A549 (cell line): ENCODE measurements around the gene C2orf74. TPM values are rescaled to one million over a fixed set of nuclear protein-coding genes. Genes with fewer than 3 reads are reported as not detected.

ENCODE experiments used
- ATAC-seq, 2 experiments: fragments of 200-7000 bp in 1 of 2; fragments of >200 bp in 1 of 2; cut with Nextera tagmentation in 1 of 2; cut with Tn5 transposase in 1 of 2; 3 replicates each; pipeline versions ENCODE4 v1.8.0 to v1.9.1; 2018 to 2020; ENCODE audit warnings: mild to moderate bottlenecking in 1 of 2, moderate library complexity in 1 of 2
- CTCF ChIA-PET: fragments of 300-600 bp; sonication (Branson Sonifier 250); formaldehyde crosslinking; extraction: SDS; loops from one replicate; lab custom pipeline; 2021; ENCODE audit warnings: antibody characterized with exemption, inconsistent platforms; lab: Yijun Ruan, JAX
- POLR2A ChIA-PET: fragments of 350-600 bp; formaldehyde crosslinking; extraction: SDS; loops from one replicate; lab custom pipeline; 2021; ENCODE audit warnings: antibody characterized with exemption, inconsistent platforms; lab: Yijun Ruan, JAX
- DNase-seq, 2 experiments: peaks; one replicate each; pipeline versions ENCODE4 v3.0.0 to v3.0.0-alpha.2; 2011 to 2016; ENCODE audit warnings: low read depth in 1 of 2, low spot score in 1 of 2
- FAIRE-seq: peaks from 2 replicates; lab custom pipeline; 2011; peaks lifted over from hg19 to GRCh38; lab: Jason Lieb, UNC
- H3K27ac ChIP-seq, 2 experiments: fragments of >200 bp; sonication (Bioruptor Twin); formaldehyde crosslinking; 3 replicates each; pipeline ENCODE4 v1.5.1; 2016 to 2017
- H3K4me1 ChIP-seq: fragments of >200 bp; sonication (Bioruptor Twin); formaldehyde crosslinking; 3 replicates; pipeline ENCODE4 v1.6.1; 2016
- H3K4me2 ChIP-seq: fragments of >200 bp; sonication (Bioruptor Twin); formaldehyde crosslinking; 3 replicates; pipeline ENCODE4 v1.6.1; 2016
- H3K4me3 ChIP-seq: fragments of >200 bp; sonication (Bioruptor Twin); formaldehyde crosslinking; 3 replicates; pipeline ENCODE4 v1.5.1; 2016
- H3K9me3 ChIP-seq: fragments of >200 bp; sonication (Bioruptor Twin); formaldehyde crosslinking; 3 replicates; pipeline ENCODE4 v1.6.1; 2016
- ATOH8 ChIP-seq: fragments of 250-450 bp; sonication (Bioruptor Pico); IDR thresholded peaks from 2 replicates; pipeline ENCODE4 v1.5.0; 2020; ENCODE audit warnings: low read depth, mild to moderate bottlenecking, moderate library complexity
- CBX2 ChIP-seq: fragments of 200-600 bp; sonication (generic); IDR thresholded peaks from 2 replicates; pipeline ENCODE4 v1.6.1; 2016; ENCODE audit warnings: low read depth, mild to moderate bottlenecking, borderline replicate concordance
- CBX8 ChIP-seq: fragments of 200-600 bp; sonication (generic); IDR thresholded peaks from 2 replicates; pipeline ENCODE4 v1.6.1; 2016
- CHD2 ChIP-seq: fragments of 150-350 bp; IDR thresholded peaks from 2 replicates; pipeline ENCODE4 v1.6.1; 2014; ENCODE audit warnings: low read length; ENCODE audit not compliant: partially characterized antibody
- HDAC2 ChIP-seq: fragments of 200-600 bp; sonication (generic); IDR thresholded peaks from 2 replicates; pipeline ENCODE4 v1.6.1; 2016
- HMGXB4 ChIP-seq: fragments of 250-450 bp; sonication (Bioruptor Pico); IDR thresholded peaks from 2 replicates; pipeline ENCODE4 v1.5.0; 2021; ENCODE audit warnings: mild to moderate bottlenecking, moderate library complexity, borderline replicate concordance
- HOXA7 ChIP-seq: fragments of 250-450 bp; sonication (Bioruptor Pico); IDR thresholded peaks from 2 replicates; pipeline ENCODE4 v1.5.0; 2020; ENCODE audit warnings: mild to moderate bottlenecking, moderate library complexity
- HOXB13 ChIP-seq: fragments of 250-450 bp; sonication (Bioruptor Pico); IDR thresholded peaks from 2 replicates; pipeline ENCODE4 v1.5.0; 2020; ENCODE audit warnings: low read depth, mild to moderate bottlenecking, moderate library complexity
- JUN ChIP-seq, 2 experiments: fragments of >200 bp; sonication (Bioruptor Twin); formaldehyde crosslinking; IDR thresholded peaks; 2 replicates in 1 of 2; 3 replicates in 1 of 2; pipeline ENCODE4 v1.6.1; 2016 to 2017
- KDM5A ChIP-seq: fragments of 200-600 bp; sonication (generic); IDR thresholded peaks from 2 replicates; pipeline ENCODE4 v1.6.1; 2016; ENCODE audit warnings: antibody characterized with exemption, mild to moderate bottlenecking
- MAFK ChIP-seq: fragments of 450-650 bp; IDR thresholded peaks from 2 replicates; pipeline ENCODE4 v1.6.1; 2014; ENCODE audit not compliant: partially characterized antibody
- MAZ ChIP-seq: fragments of 150-350 bp; IDR thresholded peaks from 2 replicates; pipeline ENCODE4 v1.6.1; 2014; ENCODE audit warnings: antibody characterized with exemption, low read depth, low read length, borderline replicate concordance
- NPAS2 ChIP-seq: fragments of 250-450 bp; sonication (Bioruptor Pico); IDR thresholded peaks from 2 replicates; pipeline ENCODE4 v1.8.0; 2022; ENCODE audit warnings: mild to moderate bottlenecking, moderate library complexity, borderline replicate concordance
- NR3C1 ChIP-seq: fragments of >200 bp; sonication (Bioruptor Twin); formaldehyde crosslinking; IDR thresholded peaks from 3 replicates; pipeline ENCODE4 v1.6.1; 2017
- PHF8 ChIP-seq: fragments of 200-600 bp; sonication (generic); IDR thresholded peaks from 2 replicates; pipeline ENCODE4 v1.6.1; 2016; ENCODE audit warnings: low read depth, mild to moderate bottlenecking, antibody characterized with exemption, moderate library complexity, borderline replicate concordance
- RAD21 ChIP-seq, 2 experiments: fragments of >200 bp in 1 of 2; sonication (Bioruptor Twin) in 1 of 2; formaldehyde crosslinking in 1 of 2; IDR thresholded peaks in 1 of 2; conservative IDR thresholded peaks in 1 of 2; 2 replicates in 1 of 2; 3 replicates in 1 of 2; pipeline ENCODE4 v1.6.1; 2012 to 2018; ENCODE audit warnings: inconsistent platforms in 1 of 2
- RFX5 ChIP-seq: fragments of 450-650 bp; IDR thresholded peaks from 2 replicates; pipeline ENCODE4 v1.7.1; 2014; ENCODE audit warnings: antibody characterized with exemption, mild to moderate bottlenecking, moderate library complexity
- SMC3 ChIP-seq: fragments of >200 bp; sonication (Bioruptor Twin); formaldehyde crosslinking; IDR thresholded peaks from 3 replicates; pipeline ENCODE4 v1.6.1; 2018; ENCODE audit warnings: inconsistent platforms
- SREBF2 ChIP-seq: fragments of 450-650 bp; IDR thresholded peaks from 2 replicates; pipeline ENCODE4 v1.6.1; 2014; ENCODE audit warnings: mild to moderate bottlenecking, moderate library complexity
- TFCP2L1 ChIP-seq: fragments of 250-450 bp; sonication (Bioruptor Pico); IDR thresholded peaks from 2 replicates; pipeline ENCODE4 v1.5.0; 2021; ENCODE audit warnings: mild to moderate bottlenecking
- USF2 ChIP-seq: fragments of 450-650 bp; IDR thresholded peaks from 2 replicates; pipeline ENCODE4 v1.6.1; 2014; ENCODE audit warnings: antibody characterized with exemption
- ZC3H11A ChIP-seq: fragments of 450-650 bp; IDR thresholded peaks from 2 replicates; pipeline ENCODE4 v1.6.1; 2014; ENCODE audit warnings: antibody characterized with exemption, mild to moderate bottlenecking
- ZNF302 ChIP-seq: fragments of 250-450 bp; sonication (Bioruptor Pico); IDR thresholded peaks from 2 replicates; pipeline ENCODE4 v1.9.0; 2021; ENCODE audit warnings: inconsistent platforms, mild to moderate bottlenecking, moderate library complexity
- ZSCAN20 ChIP-seq: fragments of 250-450 bp; sonication (Bioruptor Pico); IDR thresholded peaks from 2 replicates; pipeline ENCODE4 v1.8.0; 2022; ENCODE audit warnings: mild to moderate bottlenecking, moderate library complexity
- WGBS: methylation state at CpG from one replicate; pipeline ENCODE4 v1.1.6; 2017; ENCODE audit errors: missing lambda C conversion rate; 5-methylcytosine and 5-hydroxymethylcytosine counted together
- polyA minus RNA-seq: library from RNA; depleted of rRNA, polyadenylated mRNA; stranded (reverse); fragments of >200 nt; gene quantifications from 2 replicates; pipeline ENCODE4 v1.2.3, GENCODE V29; 2011; rRNA and poly(A)+ RNA removed
- polyA plus RNA-seq, 4 experiments: library from polyadenylated mRNA; depleted of rRNA in 3 of 4; stranded (reverse); fragments of >200 nt; fragmentation: RNase III in 1 of 4; extraction: RNeasy Plus Mini Kit Qiagen cat#74134 plus additional on column Dnase treatment in 1 of 4; gene quantifications; 2 replicates in 3 of 4; 3 replicates in 1 of 4; pipeline ENCODE4 v1.2.3, GENCODE V29; 2011 to 2017

C2orf74 gene
- polyA plus RNA-seq (2011; rRNA removed) (32.5 and 47.8 TPM in 2 replicates), polyA plus RNA-seq (2017; fragmentation: RNase III; extraction: RNeasy Plus Mini Kit Qiagen cat#74134 plus additional on column Dnase treatment) (41.8 to 44.5 TPM (median 43.6 TPM) in 3 replicates), polyA minus RNA-seq (6.8 and 7.5 TPM in 2 replicates)
- polyA plus RNA-seq (2012; cell fraction: cytosol; rRNA removed): 14.8 and 18.7 TPM in 2 replicates
- polyA plus RNA-seq (2012; cell fraction: nucleus; rRNA removed): 2.4 and 4.4 TPM in 2 replicates

GRCh38 chr2:61161888-61162287 lies at the start of gene C2orf74:
Gene C2orf74 (plus strand): TSS chr2:61162188. CDS start chr2:61162515, 327 bp downstream.
- ChIA-PET POLR2A (interaction anchor here (1.4 to 1.5 kb wide), 2 partner anchors 15 to 16 kb away, joined by 3 to 6 read pairs; no protein-coding TSS in a partner anchor), CTCF (interaction anchor here (1.0 to 1.1 kb wide), 2 partner anchors 16 to 90 kb away, joined by 3 read pairs; no protein-coding TSS in a partner anchor)

GRCh38 chr2:61114147-61114546 lies 47.8 kb upstream of the C2orf74 start:
- CTCF ChIA-PET: interaction anchor here (1.3 to 1.4 kb wide), 2 partner anchors 13 to 19 kb away, joined by 3 to 4 read pairs; no protein-coding TSS in a partner anchor
- no peak overlapping the region for H3K4me3 ChIP-seq
- no peaks in the 10 kb centered on the region for H3K9me3 ChIP-seq
- H3K4me2 ChIP-seq: no peak overlapping the region
- DNase-seq: no peak
- no peak overlapping the region for H3K27ac ChIP-seq
- peaks cover 2% of the 10 kb centered on the region; the same call in 2 of the 3 replicates for H3K4me1 ChIP-seq
- TF ChIP-seq TFCP2L1 (no peak), HOXB13 (no peak), JUN (IDR thresholded peaks at IDR 0.05) (no peak), CHD2 (no peak), ZNF302 (CRISPR knock-in tag) (no peak), NR3C1 (no peak), ATOH8 (no peak), KDM5A (no peak), HDAC2 (no peak), NPAS2 (no peak), MAFK (no peak), RFX5 (no peak), SMC3 (no peak), MAZ (no peak), ZC3H11A (no peak), PHF8 (no peak)
- TF ChIP-seq, all 56 proteins: peak for 0
- POLR2A ChIA-PET: no interaction called here
- ATAC-seq: no peak
- WGBS: 85% methylated on average over 6 of the region's 6 CpGs
- FAIRE-seq: no peak

More at GRCh38 chr2:61161888-61162287, at the start of gene C2orf74:
- no peaks in the 10 kb centered on the region for H3K9me3 ChIP-seq
- DNase-seq: no peak
- H3K4me3 ChIP-seq: no peak within 1 kb of the TSS
- H3K4me2 ChIP-seq: no peak within 1 kb of the TSS
- TF ChIP-seq NPAS2: no peak
- TF ChIP-seq JUN (IDR thresholded peaks at IDR 0.05): no peak
- no peak for TF ChIP-seq USF2
- no peak for TF ChIP-seq RFX5
- TF ChIP-seq CBX8: no peak
- TF ChIP-seq ZSCAN20 (CRISPR knock-in tag): no peak
- no peak for TF ChIP-seq MAZ
- no peak for TF ChIP-seq CBX2
- no peak for TF ChIP-seq ZC3H11A
- no peak for TF ChIP-seq RAD21 (conservative IDR thresholded peaks at IDR 0.05 in 1 of 2, IDR thresholded peaks at IDR 0.05 in 1 of 2)
- no peak for TF ChIP-seq TFCP2L1
- no peak for TF ChIP-seq SREBF2
- no peak for TF ChIP-seq HOXA7
- no peak for TF ChIP-seq HMGXB4 (CRISPR knock-in tag)
- FAIRE-seq: no peak
- WGBS: 80% methylated on average over 5 of the region's 5 CpGs
- H3K27ac ChIP-seq: no peak within 1 kb of the TSS
- ATAC-seq: no peak
- no peaks in the 10 kb centered on the region for H3K4me1 ChIP-seq
